VCaP (cell line): ENCODE data around the gene NMNAT2.

ENCODE experiments used
- H3K27ac ChIP-seq: fragments of 450-650 bp; 2 replicates; pipeline ENCODE4 v1.5.1; 2017
- CTCF ChIP-seq: fragments of 450-650 bp; conservative IDR thresholded peaks from 2 replicates; pipeline ENCODE4 v1.5.1; 2017; ENCODE audit warnings: mild to moderate bottlenecking, moderate library complexity

The NMNAT2 gene

GRCh38 chr1:183287191-183287675, 130.9 kb downstream of the NMNAT2 start:
- H3K27ac ChIP-seq = no peak overlapping the region
- TF ChIP-seq CTCF = no peak

- H3K27ac ChIP-seq = no peak overlapping the region
These were observed 132.4 kb downstream of the NMNAT2 start for GRCh38 chr1:183285746-183286145.

GRCh38 chr1:183285256-183285655, 132.9 kb downstream of the NMNAT2 start:
- H3K27ac ChIP-seq = no peak overlapping the region
- TF ChIP-seq CTCF = no peak

More at GRCh38 chr1:183285746-183286145, 132.4 kb downstream of the NMNAT2 start:
- no peak for TF ChIP-seq CTCF

DNA sequence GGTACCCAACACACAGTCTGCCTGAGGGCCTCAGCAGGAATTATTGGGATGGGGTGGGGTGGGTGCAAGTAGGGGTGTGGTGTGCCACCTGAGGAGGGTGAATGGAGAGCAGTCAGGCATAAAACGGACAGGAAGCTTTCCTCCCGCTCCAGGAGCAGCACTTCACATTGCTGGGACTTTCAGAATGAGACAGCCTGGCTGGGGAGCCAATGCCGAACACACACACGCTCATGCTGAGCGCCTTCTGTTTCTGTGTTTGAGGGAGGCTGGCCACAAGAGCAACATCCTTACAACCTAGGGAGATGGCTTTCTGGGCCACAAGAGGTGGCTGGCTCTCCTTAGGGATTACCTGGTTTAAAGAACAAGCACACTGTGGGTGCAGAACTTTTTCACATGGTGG, 134.1 kb downstream of the NMNAT2 start:
- H3K27ac ChIP-seq = no peak overlapping the region
- TF ChIP-seq CTCF = no peak

DNA sequence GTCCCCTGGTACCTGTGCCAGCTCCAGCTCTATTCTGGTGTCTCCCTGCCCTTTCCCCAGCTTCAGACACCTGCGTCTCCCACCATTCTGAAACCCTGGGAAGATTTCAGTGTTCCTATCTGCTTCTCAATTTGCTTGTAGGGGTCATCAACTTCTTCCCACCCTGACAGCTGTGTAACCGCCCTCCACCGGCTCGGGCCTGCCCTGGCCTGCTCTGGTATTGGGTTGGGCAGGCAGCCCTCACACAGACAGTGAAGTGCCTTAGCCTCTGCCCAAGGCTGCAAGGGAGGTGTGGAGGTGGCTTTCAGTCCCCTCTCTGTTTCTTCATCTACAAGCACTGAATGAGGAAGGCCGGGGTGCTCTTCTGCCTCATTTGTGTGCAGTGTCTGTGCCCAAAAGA, 134.9 kb downstream of the NMNAT2 start:
- H3K27ac ChIP-seq = no peak overlapping the region
- no peak for TF ChIP-seq CTCF

DNA sequence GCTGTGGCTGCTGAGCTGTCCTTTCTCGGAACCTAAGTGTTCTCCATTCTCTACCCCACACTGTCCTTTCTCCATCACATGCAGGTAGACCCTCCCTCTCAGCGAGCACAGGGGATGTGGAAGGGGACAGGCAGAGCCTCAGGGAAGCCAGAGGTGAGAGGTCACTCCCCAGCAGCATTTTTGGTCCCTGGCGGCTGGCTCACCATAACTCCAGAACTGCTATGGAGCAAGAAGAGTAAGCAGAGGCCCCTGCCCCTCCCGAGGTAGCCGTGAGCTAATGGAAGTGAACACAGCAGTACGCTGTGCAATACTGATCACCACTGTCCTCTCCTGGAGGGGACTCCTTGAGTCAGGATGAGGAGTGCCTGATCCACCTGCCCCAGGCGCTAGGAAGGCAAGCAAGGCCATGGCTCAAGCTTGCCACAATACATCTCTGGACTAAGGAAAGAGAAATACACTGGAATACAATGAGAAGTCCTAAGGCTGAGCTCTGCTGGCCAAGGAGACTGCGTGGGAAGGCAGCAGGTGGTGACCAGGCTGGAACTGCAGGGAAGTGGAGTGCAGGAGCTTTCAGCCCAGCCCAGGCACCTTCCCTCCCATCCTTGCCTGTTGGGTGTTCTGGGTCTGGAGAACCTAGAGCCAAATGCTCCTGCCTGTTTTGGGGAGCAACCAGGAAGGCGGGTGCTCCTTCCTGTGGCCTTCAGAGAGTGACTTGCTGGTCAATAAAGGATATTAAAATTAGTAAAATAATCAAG, 135.9 kb downstream of the NMNAT2 start:
- H3K27ac ChIP-seq = peak overlapping the region; percentile 26
- TF ChIP-seq CTCF = no peak

- TF ChIP-seq CTCF = peak; percentile 96
- peak overlapping the region; percentile 26 for H3K27ac ChIP-seq
These were observed 136.6 kb downstream of the NMNAT2 start for GRCh38 chr1:183281553-183282091.
